GM21723 (cell line): Measurements from ENCODE around the gene TMEFF2.
A peak's percentile ranks its signal among the peaks of the same experiment; 100 is the strongest.
"Not testable (repeated sequence)": the region's sequence is repeated elsewhere in the genome, so short reads cannot be mapped to it uniquely, and the experiment has no call there.

ENCODE experiments used
- ATAC-seq: cut with Tn5 transposase; IDR thresholded peaks from one replicate; pipeline ENCODE4 v1.9.1; 2021; ENCODE audit warnings: mild to moderate bottlenecking, moderate library complexity; ENCODE audit not compliant: unreplicated experiment

The TMEFF2 gene

GRCh38 chr2:191938779-191939178 lies 256.0 kb downstream of the TMEFF2 start:
- ATAC-seq = no peak

GRCh38 chr2:191936882-191937405 lies 257.8 kb downstream of the TMEFF2 start:
- ATAC-seq = no peak

- ATAC-seq = no peak
Measured at GRCh38 chr2:191935247-191935646, 259.5 kb downstream of the TMEFF2 start.

- peak; percentile 91 for ATAC-seq
Measured at GRCh38 chr2:191933307-191934105, 261.2 kb downstream of the TMEFF2 start.

GRCh38 chr2:191932286-191932685 lies 262.4 kb downstream of the TMEFF2 start:
- ATAC-seq = no peak

GRCh38 chr2:191931329-191931728 lies 263.4 kb downstream of the TMEFF2 start:
- ATAC-seq = no peak

- no peak for ATAC-seq
Measured at GRCh38 chr2:191930205-191930604, 264.5 kb downstream of the TMEFF2 start.

GRCh38 chr2:191929288-191929687 lies 265.4 kb downstream of the TMEFF2 start:
- ATAC-seq = no peak

GRCh38 chr2:191927991-191928390 lies 266.7 kb downstream of the TMEFF2 start:
- ATAC-seq = no peak

GRCh38 chr2:191927319-191927867 lies 267.3 kb downstream of the TMEFF2 start:
- no peak for ATAC-seq

- ATAC-seq = no peak
Measured at GRCh38 chr2:191926671-191927070, 268.1 kb downstream of the TMEFF2 start.

GRCh38 chr2:191923652-191923997 lies 271.1 kb downstream of the TMEFF2 start:
- no peak for ATAC-seq

- peak; percentile 99 for ATAC-seq
Measured at GRCh38 chr2:191922736-191923651, 271.7 kb downstream of the TMEFF2 start.

- not testable (repeated sequence) for ATAC-seq
Measured at GRCh38 chr2:191921650-191922049, 273.1 kb downstream of the TMEFF2 start.

- ATAC-seq = no peak
Measured at GRCh38 chr2:191920502-191920901, 274.2 kb downstream of the TMEFF2 start.

- no peak for ATAC-seq
Measured at GRCh38 chr2:191917967-191918651, 276.6 kb downstream of the TMEFF2 start.

GRCh38 chr2:191917430-191917881 lies 277.3 kb downstream of the TMEFF2 start:
- no peak for ATAC-seq

GRCh38 chr2:191916826-191917225 lies 277.9 kb downstream of the TMEFF2 start:
- ATAC-seq = no peak

GRCh38 chr2:191915750-191916149 lies 279.0 kb downstream of the TMEFF2 start:
- ATAC-seq = no peak

GRCh38 chr2:191913796-191914195 lies 280.9 kb downstream of the TMEFF2 start:
- ATAC-seq = no peak

GRCh38 chr2:191912764-191913163 lies 282.0 kb downstream of the TMEFF2 start:
- ATAC-seq = no peak
